WI38 (cell line): Measurements from ENCODE around the gene ZBP1.
"Not testable (repeated sequence)": the region's sequence is repeated elsewhere in the genome, so short reads cannot be mapped to it uniquely, and the experiment has no call there.

Source experiments
- H3K4me3 ChIP-seq: 2 replicates; pipeline ENCODE4 v1.5.1; 2011; ENCODE audit warnings: low read depth, mild to moderate bottlenecking, control low read depth, low read length
- TF ChIP-seq, protein P1 (sequence below): IDR thresholded peaks from 2 replicates; pipeline ENCODE4 v1.5.1; 2012; ENCODE audit warnings: low read depth, mild to moderate bottlenecking, control low read depth, low read length

Gene ZBP1

DNA sequence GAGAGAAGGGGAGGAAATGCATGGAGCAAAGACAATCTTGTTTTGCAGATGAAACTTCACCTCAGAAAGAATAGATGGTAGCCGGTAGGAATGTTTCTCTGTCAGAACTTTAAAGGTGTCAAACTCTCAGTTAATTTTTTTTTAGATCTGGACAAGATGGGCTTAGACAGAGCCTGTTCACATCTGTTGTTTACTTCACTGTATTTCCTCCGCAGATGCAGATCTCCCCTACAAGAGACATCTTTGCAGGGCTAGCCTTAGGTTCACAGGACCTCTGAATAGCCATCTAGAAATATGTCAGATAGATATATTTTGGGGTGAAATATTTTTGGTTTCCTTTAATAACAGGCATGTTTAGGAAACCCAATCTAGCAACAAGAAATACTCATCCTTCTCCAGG lies 12.1 kb upstream of the ZBP1 start:
- TF ChIP-seq, protein P1, sequence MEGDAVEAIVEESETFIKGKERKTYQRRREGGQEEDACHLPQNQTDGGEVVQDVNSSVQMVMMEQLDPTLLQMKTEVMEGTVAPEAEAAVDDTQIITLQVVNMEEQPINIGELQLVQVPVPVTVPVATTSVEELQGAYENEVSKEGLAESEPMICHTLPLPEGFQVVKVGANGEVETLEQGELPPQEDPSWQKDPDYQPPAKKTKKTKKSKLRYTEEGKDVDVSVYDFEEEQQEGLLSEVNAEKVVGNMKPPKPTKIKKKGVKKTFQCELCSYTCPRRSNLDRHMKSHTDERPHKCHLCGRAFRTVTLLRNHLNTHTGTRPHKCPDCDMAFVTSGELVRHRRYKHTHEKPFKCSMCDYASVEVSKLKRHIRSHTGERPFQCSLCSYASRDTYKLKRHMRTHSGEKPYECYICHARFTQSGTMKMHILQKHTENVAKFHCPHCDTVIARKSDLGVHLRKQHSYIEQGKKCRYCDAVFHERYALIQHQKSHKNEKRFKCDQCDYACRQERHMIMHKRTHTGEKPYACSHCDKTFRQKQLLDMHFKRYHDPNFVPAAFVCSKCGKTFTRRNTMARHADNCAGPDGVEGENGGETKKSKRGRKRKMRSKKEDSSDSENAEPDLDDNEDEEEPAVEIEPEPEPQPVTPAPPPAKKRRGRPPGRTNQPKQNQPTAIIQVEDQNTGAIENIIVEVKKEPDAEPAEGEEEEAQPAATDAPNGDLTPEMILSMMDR, result no peak

GRCh38 chr20:57630061-57630460 lies 9.8 kb upstream of the ZBP1 start:
- TF ChIP-seq, protein P1, result no peak
- H3K4me3 ChIP-seq, result no peak overlapping the region

More for the DNA sequence above, 12.1 kb upstream of the ZBP1 start:
- no peak overlapping the region for H3K4me3 ChIP-seq

- not testable (repeated sequence) for H3K4me3 ChIP-seq
Measured at GRCh38 chr20:57629491-57629901, 9.3 kb upstream of the ZBP1 start.

DNA sequence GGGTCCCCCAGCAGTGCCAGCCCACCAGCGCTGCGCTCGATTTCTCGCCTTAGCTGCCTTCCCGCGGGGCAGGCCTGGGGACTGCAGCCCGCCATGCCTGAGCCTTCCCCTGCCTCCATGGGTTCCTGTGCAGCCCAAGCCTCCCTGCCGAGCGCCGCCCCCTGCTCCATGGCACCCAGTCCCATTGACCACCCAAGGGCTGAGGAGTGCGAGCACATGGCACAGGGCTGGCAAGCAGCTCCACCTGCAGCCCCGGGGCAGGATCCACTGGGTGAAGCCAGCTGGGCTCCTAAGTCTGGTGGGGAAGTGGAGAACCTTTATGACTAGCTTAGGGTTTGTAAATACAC lies 8.7 kb upstream of the ZBP1 start:
- not testable (repeated sequence) for H3K4me3 ChIP-seq

DNA sequence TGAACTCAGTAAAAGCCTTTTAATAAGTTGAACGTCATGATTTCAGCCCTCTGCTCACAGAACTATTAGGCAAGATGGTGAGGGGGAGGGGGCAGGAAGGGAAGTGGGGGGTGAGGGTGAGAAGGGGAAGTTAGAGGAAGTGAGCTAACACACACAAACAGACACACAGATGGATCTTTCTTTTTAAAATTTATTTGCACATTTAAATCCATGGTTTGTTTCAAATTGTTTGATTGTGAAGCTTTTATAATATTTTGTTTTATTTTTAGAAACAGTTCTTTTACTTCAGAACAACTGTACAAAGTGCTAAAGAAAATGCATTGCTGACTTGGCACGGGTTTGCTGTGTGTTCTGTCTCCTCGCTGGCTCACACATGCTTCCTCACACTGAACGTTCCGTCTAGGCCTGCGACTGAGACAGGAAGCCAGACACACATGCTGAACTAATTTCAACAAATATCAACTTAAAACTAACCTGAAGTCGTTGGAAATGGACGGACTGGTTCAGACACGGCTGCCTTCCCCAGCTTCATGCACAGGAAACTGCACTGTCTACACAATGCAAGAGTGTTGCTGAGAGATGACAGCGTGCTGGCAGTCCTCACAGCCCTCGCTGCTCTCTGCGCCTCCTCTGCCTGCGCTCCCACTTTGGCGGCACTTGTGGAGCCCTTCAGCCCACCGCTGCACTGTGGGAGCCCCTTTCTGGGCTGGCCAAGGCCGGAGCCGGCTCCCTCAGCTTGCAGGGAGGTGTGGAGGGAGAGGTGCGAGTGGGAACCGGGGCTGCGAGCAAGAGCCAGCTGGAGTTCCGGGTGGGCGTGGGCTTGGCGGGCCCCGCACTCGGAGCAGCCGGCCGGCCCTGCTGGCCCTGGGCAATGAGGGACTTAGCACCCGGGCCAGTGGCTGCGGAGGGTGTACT lies 8.1 kb upstream of the ZBP1 start:
- H3K4me3 ChIP-seq, result no peak overlapping the region
- TF ChIP-seq, protein P1, result no peak

DNA sequence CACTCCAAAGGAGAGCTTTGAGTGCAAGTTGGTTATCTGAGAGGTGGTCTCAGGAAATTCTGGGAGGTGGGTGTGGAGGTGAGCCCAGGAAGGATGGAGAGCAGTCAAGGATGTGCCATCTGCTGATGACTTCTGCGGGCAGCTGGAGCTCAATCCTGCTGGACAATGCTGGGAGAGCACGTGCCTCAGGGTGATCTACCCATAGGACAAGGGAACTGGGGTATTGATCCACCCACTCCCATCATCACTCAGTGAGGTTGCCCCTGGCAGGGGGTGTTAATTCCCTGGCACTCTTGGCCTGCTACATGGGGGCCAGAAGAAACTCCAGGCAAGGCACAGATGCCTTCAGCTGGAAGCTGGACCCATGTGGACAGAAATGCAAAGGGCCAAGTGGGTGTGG lies 7.1 kb upstream of the ZBP1 start:
- TF ChIP-seq, protein P1, result no peak
- H3K4me3 ChIP-seq, result no peak overlapping the region

GRCh38 chr20:57625978-57626377 lies 5.8 kb upstream of the ZBP1 start:
- H3K4me3 ChIP-seq, result no peak overlapping the region
- TF ChIP-seq, protein P1, result no peak

DNA sequence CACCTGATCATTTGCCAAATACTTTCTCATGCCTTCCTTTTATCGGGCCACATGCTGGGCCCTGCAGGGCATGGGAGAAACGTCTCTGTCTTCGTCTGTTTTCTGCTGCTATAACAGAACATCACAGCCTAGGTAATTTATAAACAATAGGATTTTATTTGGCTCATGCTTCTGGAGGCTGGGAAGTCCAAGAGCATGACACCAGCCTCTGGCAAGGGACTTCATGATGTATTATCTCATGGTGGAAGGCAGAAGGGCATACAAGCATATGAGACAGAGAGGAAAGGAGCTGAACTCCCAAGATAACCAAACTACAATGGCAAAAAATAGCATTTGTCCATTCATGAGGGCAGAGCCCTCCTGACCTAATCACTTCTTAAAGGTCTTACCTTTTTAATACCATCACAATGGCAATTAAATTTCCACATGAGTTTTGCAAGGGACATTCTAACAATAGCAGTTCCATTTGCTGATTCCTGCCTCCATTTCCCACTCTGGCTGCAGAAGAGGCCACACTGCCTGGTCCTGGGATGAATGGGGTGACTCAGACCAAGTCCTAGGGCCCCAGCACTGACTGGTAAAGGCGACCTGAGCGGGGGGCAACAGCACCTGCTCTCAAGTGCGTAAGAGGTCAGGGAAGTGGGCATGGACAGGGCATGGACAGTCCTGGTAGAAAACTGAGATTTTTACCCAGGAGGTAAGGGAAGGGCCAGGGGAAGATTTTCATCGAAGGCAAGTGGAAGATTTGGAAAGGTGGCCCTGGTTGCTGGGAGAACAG lies 5.1 kb upstream of the ZBP1 start:
- TF ChIP-seq, protein P1, result no peak
- no peak overlapping the region for H3K4me3 ChIP-seq
